ENCODE results near the gene FMNL1.

Gene FMNL1

DNA sequence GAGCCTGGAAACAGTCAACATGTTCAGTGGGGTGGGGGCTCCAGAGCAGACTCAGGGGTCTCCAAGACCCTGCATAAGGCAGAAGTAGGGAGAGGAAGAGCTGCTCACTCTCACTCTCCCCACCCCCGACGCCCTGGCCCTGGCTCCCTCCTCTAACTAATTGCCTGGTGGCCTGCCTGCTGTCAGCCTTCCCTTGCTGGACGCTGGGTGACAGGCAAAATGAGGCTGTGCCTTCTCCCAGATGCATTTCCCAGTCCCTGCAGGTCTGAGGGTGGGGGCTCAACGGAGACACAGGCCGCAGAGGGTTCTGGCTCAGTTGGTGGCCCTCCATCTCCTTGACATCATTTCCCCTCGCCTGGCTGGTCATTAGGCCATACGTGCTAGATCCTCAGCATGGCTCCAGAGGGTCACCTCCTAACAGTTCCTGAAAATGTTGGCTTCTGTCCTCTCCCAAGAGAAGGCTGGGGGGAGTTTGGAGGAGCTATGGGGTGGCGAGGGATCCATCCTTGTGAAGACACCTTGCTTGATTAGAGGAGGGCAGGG is 1.4 kb downstream of the FMNL1 start:
- Histone ChIP-seq H3K27ac (ENCODE audit: low read depth, low read length) (no peak overlapping the region), H3K9ac (ENCODE audit: low read length) (no peak overlapping the region), H3K27me3 (ENCODE audit: control insufficient read depth, insufficient read depth, low read length) (peaks cover 64% of the 10 kb centered on the region), H3K36me3 (ENCODE audit: control insufficient read depth, insufficient read depth, low read length) (no peaks in the 10 kb centered on the region), H3K4me1 (ENCODE audit: control insufficient read depth, insufficient read depth, low read length) (peaks cover 19% of the 10 kb centered on the region), H3K4me3 (ENCODE audit: low read depth, low read length) (peak overlapping the region; percentile 56), H3K9me3 (ENCODE audit: control insufficient read depth, insufficient read depth, low read depth, low read length) (no peaks in the 10 kb centered on the region)

DNA sequence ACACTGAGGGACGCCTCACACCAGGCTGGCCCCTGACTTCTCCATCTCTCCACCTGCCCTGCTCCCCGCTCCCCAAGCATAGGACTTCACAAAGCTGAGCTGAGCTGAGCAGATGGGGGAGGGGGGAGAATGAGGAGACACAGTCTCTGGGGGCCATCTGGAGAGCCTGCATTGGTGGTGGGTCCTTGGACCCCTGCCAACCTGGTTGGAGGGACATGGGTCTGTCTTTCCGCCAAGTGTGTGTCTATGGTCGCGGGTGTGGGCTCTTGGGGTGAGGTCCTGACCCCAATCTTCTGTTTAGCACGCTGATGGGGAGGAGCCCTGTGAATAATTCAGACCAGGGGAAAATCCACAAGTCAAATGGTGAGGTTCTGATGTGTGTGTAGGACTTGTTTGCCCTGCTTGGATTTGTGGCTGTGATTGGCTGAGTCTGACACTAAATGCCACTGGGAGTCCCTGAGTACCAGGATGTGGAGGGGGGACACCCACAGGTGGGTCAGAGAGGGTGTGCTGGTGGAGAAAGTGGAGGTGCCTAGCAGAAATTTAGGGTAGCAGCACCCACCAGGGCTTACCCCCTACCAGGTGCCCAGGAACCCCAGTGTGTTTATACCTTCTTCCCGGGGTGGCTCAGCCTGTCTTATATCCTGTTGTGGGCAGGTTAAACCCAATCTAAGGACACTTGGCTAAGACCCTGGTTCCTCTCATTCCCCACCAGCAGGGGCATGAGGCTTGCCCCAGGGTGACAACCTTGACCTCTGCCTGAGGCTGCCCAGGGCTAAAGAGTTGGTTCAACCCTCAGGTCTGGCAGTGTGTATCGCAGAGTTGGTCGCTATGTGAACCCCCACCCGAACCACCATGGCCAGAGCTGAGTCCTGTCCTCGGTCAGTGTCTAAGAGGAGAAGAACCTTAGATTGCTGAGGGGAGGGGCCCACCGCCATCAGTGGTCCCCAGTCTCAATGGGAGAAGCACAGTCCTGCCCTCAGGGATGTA is 2.1 kb downstream of the FMNL1 start:
- Histone ChIP-seq H3K9ac (ENCODE audit: low read length) (no peak overlapping the region), H3K4me3 (ENCODE audit: low read depth, low read length) (no peak overlapping the region), H3K27ac (ENCODE audit: low read depth, low read length) (no peak overlapping the region), H3K4me1 (ENCODE audit: control insufficient read depth, insufficient read depth, low read length) (peaks cover 27% of the 10 kb centered on the region), H3K9me3 (ENCODE audit: control insufficient read depth, insufficient read depth, low read depth, low read length) (no peaks in the 10 kb centered on the region), H3K36me3 (ENCODE audit: control insufficient read depth, insufficient read depth, low read length) (no peaks in the 10 kb centered on the region), H3K27me3 (ENCODE audit: control insufficient read depth, insufficient read depth, low read length) (peaks cover 64% of the 10 kb centered on the region)

DNA sequence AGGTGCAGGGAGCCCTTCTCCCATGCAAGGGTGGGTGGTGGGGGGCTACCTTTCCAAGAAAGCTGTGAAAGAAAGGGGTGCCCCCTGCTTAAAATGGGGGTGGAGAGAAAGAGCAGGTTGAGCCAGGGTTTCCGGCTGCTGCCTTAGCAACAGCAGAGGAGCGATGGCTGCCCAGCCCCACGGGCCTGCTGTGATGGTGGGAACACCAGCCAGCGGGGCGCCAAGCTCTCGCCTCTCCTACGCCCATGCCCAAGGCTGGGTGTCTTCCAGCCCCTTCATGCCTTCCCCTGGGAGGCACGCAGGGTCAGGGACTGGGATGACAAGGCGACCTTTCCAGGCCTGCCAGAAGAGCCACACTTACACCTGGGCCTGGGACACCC is 3.0 kb downstream of the FMNL1 start:
- Histone ChIP-seq H3K9me3 (ENCODE audit: control insufficient read depth, insufficient read depth, low read depth, low read length) (no peaks in the 10 kb centered on the region), H3K4me1 (ENCODE audit: control insufficient read depth, insufficient read depth, low read length) (peaks cover 35% of the 10 kb centered on the region), H3K36me3 (ENCODE audit: control insufficient read depth, insufficient read depth, low read length) (no peaks in the 10 kb centered on the region), H3K27ac (ENCODE audit: low read depth, low read length) (no peak overlapping the region), H3K9ac (ENCODE audit: low read length) (no peak overlapping the region), H3K4me3 (ENCODE audit: low read depth, low read length) (no peak overlapping the region), H3K27me3 (ENCODE audit: control insufficient read depth, insufficient read depth, low read length) (peaks cover 57% of the 10 kb centered on the region)

DNA sequence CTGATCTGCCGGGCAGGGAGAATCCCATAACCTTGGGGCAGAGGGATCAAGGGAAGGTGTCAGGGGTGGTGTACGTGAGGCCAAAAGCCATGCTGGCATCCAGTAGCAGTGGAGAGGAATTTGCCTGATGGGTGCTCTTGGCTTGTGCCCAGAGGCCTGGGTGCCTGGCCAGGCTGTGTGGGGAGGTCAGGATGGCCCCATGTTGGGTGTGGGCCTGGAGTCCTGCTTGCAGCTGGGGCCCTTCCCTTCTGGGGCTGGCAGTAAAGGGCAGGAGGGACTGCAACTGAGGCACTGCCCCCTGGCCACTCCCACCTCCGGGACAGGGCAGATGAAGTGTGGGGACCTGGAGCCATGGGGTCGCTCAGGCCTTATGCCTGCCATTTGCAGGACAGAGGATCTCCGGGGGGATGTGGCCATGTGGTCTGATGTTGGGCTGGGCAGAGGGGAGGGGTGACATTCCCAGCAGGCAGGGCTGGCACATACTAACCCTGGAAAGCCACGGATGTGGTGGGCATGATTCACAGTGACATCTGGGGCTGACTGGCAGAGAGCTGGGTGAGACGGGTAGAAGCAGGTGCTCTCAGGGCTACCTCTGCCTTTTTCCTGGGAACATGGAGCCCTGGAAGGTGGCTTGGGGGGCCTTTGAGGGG is 3.5 kb downstream of the FMNL1 start:
- Histone ChIP-seq H3K4me3 (ENCODE audit: low read depth, low read length) (no peak overlapping the region), H3K4me1 (ENCODE audit: control insufficient read depth, insufficient read depth, low read length) (peaks cover 38% of the 10 kb centered on the region), H3K27ac (ENCODE audit: low read depth, low read length) (no peak overlapping the region), H3K27me3 (ENCODE audit: control insufficient read depth, insufficient read depth, low read length) (peaks cover 52% of the 10 kb centered on the region), H3K9me3 (ENCODE audit: control insufficient read depth, insufficient read depth, low read depth, low read length) (no peaks in the 10 kb centered on the region), H3K9ac (ENCODE audit: low read length) (no peak overlapping the region), H3K36me3 (ENCODE audit: control insufficient read depth, insufficient read depth, low read length) (no peaks in the 10 kb centered on the region)

DNA sequence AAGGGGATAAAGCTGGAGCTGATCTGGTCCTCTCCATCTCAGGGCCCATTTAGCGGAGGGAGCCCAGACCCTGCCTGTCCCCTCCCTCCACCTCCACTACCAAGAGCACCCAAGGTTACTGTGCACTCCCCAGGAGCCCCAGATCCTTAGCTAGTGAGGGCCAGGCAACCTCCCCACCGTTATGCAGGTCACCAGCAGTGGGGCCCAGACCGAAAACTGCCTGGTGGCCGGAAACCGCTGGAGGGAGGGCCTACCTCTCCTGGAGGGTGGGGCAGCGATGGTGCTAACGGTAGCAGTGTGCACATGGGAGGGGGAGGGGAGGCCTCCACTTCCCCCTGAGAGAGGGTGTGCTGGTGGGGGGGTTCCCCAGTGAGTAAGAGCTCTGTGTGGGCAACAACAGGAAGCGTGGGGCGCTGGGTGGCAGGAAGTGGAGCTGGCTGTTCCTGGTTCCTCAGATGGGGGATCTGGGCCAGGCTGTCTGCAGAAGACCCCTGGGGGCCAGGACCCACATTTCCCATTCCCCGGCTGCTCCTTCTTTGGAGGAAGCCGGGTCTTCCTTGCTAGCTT is 4.4 kb downstream of the FMNL1 start:
- Histone ChIP-seq H3K4me3 (ENCODE audit: low read depth, low read length) (no peak overlapping the region), H3K27me3 (ENCODE audit: control insufficient read depth, insufficient read depth, low read length) (peaks cover 43% of the 10 kb centered on the region), H3K4me1 (ENCODE audit: control insufficient read depth, insufficient read depth, low read length) (peaks cover 44% of the 10 kb centered on the region), H3K27ac (ENCODE audit: low read depth, low read length) (no peak overlapping the region), H3K36me3 (ENCODE audit: control insufficient read depth, insufficient read depth, low read length) (no peaks in the 10 kb centered on the region), H3K9me3 (ENCODE audit: control insufficient read depth, insufficient read depth, low read depth, low read length) (no peaks in the 10 kb centered on the region), H3K9ac (ENCODE audit: low read length) (no peak overlapping the region)

DNA sequence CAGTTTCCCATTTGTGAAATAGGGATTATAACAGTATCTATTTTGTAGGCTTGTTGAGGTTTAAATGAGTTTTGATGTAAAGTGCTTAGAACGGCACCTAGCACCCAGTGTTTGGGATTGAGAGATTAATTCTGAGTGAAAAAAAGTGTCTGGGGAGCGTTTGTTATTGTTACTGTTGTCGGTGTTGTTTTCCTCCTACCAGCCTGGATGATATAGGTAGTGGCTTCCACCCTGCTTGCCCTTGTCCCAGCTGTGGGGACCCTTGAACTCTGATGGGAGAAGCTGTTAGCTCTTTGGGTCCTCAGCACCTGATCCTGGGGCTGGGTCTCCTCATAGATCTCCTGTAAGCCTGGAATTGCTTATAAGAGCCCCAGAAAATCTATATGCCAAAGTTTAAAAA is 4.9 kb downstream of the FMNL1 start:
- Histone ChIP-seq H3K4me3 (ENCODE audit: low read depth, low read length) (no peak overlapping the region), H3K27me3 (ENCODE audit: control insufficient read depth, insufficient read depth, low read length) (peaks cover 38% of the 10 kb centered on the region), H3K9me3 (ENCODE audit: control insufficient read depth, insufficient read depth, low read depth, low read length) (no peaks in the 10 kb centered on the region), H3K4me1 (ENCODE audit: control insufficient read depth, insufficient read depth, low read length) (peaks cover 50% of the 10 kb centered on the region), H3K9ac (ENCODE audit: low read length) (no peak overlapping the region), H3K36me3 (ENCODE audit: control insufficient read depth, insufficient read depth, low read length) (no peaks in the 10 kb centered on the region), H3K27ac (ENCODE audit: low read depth, low read length) (no peak overlapping the region)

DNA sequence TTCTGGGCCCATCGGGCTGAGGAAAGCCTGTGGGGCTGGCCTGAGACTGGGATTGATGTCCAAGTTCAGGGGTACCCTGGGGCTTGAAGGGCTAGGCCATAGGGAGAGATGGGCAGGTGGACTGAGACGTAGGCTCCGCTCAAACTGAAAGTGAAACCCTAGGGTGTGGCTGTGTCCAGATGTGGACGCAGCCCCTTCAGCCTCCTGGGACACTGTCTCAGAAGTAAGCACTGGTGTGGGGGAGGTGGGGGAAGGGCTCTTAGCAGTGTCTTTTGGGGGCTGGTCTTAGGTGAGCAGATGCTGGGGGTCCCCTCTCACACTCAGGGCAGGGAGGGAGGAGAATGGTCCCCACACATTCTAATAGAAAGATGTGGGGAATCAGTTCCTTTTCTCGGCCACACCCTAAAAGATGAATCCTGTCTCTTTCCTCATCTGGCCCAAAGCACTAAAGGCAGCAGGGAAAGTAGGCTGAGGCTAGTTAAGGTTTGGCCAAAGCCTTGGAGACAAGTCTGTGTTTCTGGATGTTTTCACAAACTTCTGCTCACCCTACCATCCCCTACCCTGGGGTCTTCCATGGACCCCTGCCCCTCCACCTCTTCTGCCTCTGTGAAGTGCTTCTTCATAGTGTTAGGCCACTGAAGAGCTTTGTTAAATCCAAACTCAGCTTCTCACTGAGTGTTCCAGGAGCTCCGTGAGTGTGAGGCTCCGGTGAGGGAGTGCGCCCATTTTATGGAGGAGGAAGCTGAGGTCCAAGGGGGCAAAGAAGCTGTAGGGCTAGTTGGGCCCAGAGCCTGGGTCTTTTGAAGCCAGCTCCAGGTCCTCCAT is 5.6 kb downstream of the FMNL1 start:
- Histone ChIP-seq H3K9ac (ENCODE audit: low read length) (no peak overlapping the region), H3K4me1 (ENCODE audit: control insufficient read depth, insufficient read depth, low read length) (peaks cover 51% of the 10 kb centered on the region), H3K9me3 (ENCODE audit: control insufficient read depth, insufficient read depth, low read depth, low read length) (no peaks in the 10 kb centered on the region), H3K36me3 (ENCODE audit: control insufficient read depth, insufficient read depth, low read length) (no peaks in the 10 kb centered on the region), H3K4me3 (ENCODE audit: low read depth, low read length) (no peak overlapping the region), H3K27ac (ENCODE audit: low read depth, low read length) (no peak overlapping the region), H3K27me3 (ENCODE audit: control insufficient read depth, insufficient read depth, low read length) (peaks cover 32% of the 10 kb centered on the region)

DNA sequence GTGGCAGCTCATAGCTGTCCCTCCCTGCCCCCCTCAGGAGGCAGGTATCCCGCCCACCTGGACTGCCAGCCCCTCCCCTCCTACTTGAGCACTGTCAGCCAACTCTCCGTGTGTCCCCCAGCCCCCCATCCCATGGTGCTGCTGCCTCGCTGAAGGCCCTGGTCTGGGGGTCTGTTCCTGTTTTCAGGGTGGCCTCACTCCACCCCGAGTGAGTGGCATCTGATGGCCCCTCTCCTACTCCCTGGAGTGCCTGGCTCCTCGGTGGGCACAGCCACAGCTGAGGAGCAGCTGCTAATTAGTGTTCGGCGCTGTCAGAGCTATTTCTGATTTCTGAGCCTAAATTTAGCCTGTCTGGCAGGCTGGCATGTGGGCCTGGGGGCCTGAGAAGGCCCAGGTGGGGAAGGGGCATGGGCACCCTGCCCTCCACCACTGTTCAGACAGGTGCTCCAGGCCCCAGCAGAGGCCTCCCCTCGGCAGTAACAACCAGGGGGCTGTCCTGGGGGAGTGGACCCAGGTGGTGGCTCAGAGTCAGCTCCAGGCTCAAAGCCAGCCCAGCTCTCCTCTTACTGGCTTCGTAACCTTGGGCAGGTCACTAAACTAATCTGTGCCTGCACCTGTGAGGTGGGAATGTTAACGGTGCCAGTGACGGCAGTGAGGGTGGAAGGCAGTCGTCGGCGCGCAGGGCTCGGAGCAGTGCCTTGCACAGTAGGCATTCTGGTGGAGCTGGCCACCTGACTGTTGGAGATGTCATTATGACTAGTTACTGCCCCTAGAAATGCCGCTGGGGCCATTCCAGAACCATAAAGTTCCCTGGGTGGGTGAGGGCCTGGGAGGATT is 6.5 kb downstream of the FMNL1 start:
- H3K27me3 ChIP-seq (ENCODE audit: control insufficient read depth, insufficient read depth, low read length) = peaks cover 24% of the 10 kb centered on the region
- H3K4me1 ChIP-seq (ENCODE audit: control insufficient read depth, insufficient read depth, low read length) = peaks cover 45% of the 10 kb centered on the region
- no peak overlapping the region for H3K9ac ChIP-seq (ENCODE audit: low read length)
- no peaks in the 10 kb centered on the region for H3K36me3 ChIP-seq (ENCODE audit: control insufficient read depth, insufficient read depth, low read length)
- H3K9me3 ChIP-seq (ENCODE audit: control insufficient read depth, insufficient read depth, low read depth, low read length) = no peaks in the 10 kb centered on the region
- H3K4me3 ChIP-seq (ENCODE audit: low read depth, low read length) = no peak overlapping the region
- H3K27ac ChIP-seq (ENCODE audit: low read depth, low read length) = no peak overlapping the region

DNA sequence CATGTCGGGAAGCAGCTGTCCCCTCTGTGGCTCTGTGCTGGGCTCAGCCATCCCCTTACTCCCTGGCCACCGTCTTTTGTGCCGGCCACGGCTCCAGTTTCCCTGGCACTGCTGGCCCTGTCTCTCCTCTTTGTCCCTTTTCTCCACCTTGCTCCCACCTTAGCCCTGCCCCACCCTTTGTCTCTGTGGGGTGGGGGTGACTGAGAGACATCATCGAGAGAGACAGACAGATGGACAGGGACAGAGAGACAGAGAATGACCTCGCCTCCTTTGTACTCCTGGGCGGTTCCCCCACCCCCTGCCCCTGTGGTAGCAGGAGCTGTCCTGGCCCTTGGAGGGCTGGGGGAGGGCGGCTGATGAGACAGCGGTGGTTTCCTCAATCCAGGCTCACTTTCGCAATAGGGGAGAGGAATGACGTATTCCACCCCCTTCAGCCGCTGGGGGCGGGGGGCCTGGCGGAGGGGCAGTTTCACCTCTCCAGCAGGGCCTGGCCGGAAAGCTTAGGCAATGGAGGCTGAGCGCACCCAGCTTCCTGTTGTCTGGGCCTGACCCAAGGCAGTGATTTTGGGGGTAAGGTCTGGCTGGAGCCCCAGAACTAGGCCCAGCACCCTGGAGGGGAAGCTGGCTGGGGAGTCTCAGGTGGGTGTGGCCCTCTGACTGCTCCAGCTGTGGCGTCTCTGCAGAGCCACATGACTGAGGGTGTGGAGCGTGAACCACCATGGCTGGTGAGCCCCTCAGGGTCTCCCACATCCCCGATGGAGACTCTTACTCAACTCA is 7.3 kb downstream of the FMNL1 start:
- Histone ChIP-seq H3K27me3 (ENCODE audit: control insufficient read depth, insufficient read depth, low read length) (peaks cover 16% of the 10 kb centered on the region), H3K4me1 (ENCODE audit: control insufficient read depth, insufficient read depth, low read length) (peaks cover 41% of the 10 kb centered on the region), H3K9ac (ENCODE audit: low read length) (no peak overlapping the region), H3K9me3 (ENCODE audit: control insufficient read depth, insufficient read depth, low read depth, low read length) (no peaks in the 10 kb centered on the region), H3K27ac (ENCODE audit: low read depth, low read length) (no peak overlapping the region), H3K36me3 (ENCODE audit: control insufficient read depth, insufficient read depth, low read length) (no peaks in the 10 kb centered on the region), H3K4me3 (ENCODE audit: low read depth, low read length) (no peak overlapping the region; the same call in 1 of the 2 replicates)

Data from HUES6 (cell line).